ENCODE measurements around the gene CERS4. TPM values are rescaled to one million over a fixed set of nuclear protein-coding genes. Genes with fewer than 3 reads are reported as not detected.
A peak's percentile ranks its signal among the peaks of the same experiment; 100 is the strongest.
"Not testable (repeated sequence)": the region's sequence is repeated elsewhere in the genome, so short reads cannot be mapped to it uniquely, and the experiment has no call there.

Gene CERS4
- total and polyA plus RNA-seq, 11 donors = 11.1 to 37.7 (median 20.6) TPM

DNA sequence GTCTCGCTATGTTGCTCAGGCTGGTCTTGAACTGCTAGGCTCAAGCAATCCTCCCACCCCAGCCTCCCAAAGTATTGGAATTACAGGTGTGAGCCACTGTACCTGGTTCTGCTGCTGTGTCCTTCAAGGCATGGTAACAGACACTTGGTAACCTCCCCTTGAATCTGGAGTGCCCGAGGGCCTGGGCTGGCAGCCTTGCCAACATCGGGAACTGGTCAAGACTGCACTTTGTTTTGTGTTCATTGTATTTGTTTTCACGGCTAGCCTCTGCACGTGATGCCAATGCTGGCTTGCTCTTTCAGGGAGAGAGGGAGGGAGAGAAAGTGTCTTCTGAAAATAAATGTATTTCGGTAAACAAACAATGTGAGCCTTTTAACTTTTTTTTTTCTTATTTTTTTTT lies 12.0 kb downstream of the CERS4 start:
- Histone ChIP-seq H3K27ac (no peak overlapping the region), H3K4me3 (no peak overlapping the region), H3K27me3 (no peaks in the 10 kb centered on the region), H3K4me1 (peaks cover 0 to 23% (median 2%) of the 10 kb centered on the region in 12 donors), H3K36me3 (no peaks in the 10 kb centered on the region), H3K9me3 (no peaks in the 10 kb centered on the region)
- DNase-seq (no peak), ATAC-seq (no peak)
- no peak for TF ChIP-seq POLR2A (IDR thresholded peaks at IDR 0.05)
- TF ChIP-seq, protein P1, sequence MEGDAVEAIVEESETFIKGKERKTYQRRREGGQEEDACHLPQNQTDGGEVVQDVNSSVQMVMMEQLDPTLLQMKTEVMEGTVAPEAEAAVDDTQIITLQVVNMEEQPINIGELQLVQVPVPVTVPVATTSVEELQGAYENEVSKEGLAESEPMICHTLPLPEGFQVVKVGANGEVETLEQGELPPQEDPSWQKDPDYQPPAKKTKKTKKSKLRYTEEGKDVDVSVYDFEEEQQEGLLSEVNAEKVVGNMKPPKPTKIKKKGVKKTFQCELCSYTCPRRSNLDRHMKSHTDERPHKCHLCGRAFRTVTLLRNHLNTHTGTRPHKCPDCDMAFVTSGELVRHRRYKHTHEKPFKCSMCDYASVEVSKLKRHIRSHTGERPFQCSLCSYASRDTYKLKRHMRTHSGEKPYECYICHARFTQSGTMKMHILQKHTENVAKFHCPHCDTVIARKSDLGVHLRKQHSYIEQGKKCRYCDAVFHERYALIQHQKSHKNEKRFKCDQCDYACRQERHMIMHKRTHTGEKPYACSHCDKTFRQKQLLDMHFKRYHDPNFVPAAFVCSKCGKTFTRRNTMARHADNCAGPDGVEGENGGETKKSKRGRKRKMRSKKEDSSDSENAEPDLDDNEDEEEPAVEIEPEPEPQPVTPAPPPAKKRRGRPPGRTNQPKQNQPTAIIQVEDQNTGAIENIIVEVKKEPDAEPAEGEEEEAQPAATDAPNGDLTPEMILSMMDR (IDR thresholded peaks at IDR 0.05) = no peak
- intact Hi-C loops (cut with DNase I) = no loop called here
- WGBS, 4 donors = 56 to 62% (median 60%) methylated on average over 6 of the region's 6 CpGs

DNA sequence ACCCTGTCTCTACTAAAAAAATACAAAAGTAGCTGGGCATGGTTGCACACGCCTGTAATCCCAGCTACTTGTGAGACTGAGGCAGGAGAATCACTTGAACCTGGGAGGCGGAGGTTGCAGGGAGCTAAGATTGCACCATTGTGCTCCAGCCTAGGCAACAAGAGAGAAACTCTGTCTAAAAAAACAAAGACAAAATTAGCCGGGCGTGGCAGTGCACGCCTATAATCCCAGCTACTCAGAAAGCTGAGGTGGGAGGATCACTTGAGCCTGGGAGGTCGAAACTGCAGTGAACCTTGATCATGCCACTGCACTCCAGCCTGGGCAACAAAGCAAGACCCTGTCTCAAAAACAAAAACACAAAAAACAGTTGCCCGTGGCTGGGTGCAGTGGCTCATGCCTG lies 14.3 kb downstream of the CERS4 start:
- H3K4me3 ChIP-seq; H3K9me3 ChIP-seq; ATAC-seq; H3K27ac ChIP-seq; DNase-seq; H3K36me3 ChIP-seq; intact Hi-C loops (cut with DNase I); H3K27me3 ChIP-seq: not testable (repeated sequence)
- 70 to 93% (median 82%) methylated on average over 7 of the region's 7 CpGs for WGBS, 4 donors
- H3K4me1 ChIP-seq = peaks cover 0 to 23% (median 4%) of the 10 kb centered on the region in 12 donors

DNA sequence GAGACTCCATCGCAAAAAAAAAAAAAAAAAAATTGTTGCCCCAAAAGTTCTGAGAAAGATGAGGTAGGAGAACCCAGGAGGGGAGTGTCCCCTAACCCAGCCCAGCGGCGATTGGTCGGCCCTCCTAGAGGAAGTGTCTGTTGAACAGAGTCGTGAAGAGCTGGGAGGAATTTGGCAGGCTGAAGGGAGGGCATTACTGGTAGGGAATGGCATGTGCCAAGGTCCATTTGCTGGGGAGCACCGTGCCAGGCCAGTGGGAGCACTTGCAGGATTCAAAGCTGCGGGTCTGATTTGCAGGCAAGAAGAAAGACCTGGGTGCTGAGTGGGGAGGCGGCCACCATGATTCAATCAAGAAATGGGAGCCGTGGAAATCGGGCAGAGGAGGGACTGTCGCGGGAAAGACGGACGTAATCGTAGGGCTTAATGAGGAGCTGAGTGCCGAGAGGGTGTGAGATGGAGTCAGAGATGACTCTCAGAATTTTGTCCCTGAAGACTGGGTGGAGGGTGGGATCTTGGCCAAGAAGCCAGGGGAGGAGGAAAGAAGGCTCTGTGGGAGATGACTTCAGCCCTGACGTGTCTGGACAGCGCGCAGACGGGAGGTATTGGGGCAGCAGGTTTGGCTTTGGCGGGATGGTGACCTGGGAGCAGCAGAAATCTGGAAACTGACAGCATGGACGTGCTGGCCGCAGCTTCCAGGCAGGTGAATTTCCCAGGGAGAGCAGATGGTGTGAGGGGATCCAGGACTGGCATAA lies 15.4 kb downstream of the CERS4 start:
- WGBS, 4 donors = 48 to 61% (median 55%) methylated on average over 23 of the region's 23 CpGs
- ATAC-seq (peak; percentile 55 to 82 (median 78)), DNase-seq (peak in 4 of 5 donors; percentile 24 to 73 (median 52))
- H3K4me3 ChIP-seq = no peak overlapping the region
- no peaks in the 10 kb centered on the region for H3K27me3 ChIP-seq
- TF ChIP-seq, protein P1 (IDR thresholded peaks at IDR 0.05) = no peak
- peaks cover 0 to 23% (median 4%) of the 10 kb centered on the region in 12 donors for H3K4me1 ChIP-seq
- no peaks in the 10 kb centered on the region for H3K9me3 ChIP-seq
- H3K27ac ChIP-seq = peak overlapping the region in 3 of 12 donors; percentile 5 to 23 (median 12)
- intact Hi-C loops (cut with DNase I) = no loop called here
- H3K36me3 ChIP-seq = peaks cover 0 to 4% (median 0%) of the 10 kb centered on the region in 9 donors

DNA sequence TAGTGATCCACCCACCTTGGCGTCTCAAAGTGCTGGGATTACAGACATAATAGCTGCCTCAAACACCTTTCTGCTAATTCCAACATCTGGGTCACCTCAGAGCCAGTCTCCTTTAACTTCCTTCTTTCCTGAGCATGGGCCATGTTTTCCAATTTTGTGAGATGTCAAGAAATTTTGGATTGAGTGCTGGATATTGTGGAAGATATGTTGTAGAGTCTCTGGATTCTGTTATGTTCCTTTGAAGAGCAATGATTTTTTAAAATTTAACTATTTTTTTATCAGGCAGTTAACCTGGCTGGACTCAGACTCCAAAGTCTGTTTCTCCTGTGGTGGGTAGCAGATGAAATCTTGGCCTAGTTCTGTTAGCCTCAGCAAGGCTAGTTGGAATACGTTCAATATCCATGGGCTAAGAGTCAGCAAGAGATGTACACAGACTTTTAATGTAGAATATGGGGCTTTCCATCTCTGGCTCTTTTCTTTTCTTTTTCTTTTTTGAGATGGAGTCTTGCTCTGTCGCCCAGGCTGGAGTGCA lies 22.0 kb downstream of the CERS4 start:
- H3K4me3 ChIP-seq = no peak overlapping the region
- peaks cover 0 to 5% (median 0%) of the 10 kb centered on the region in 12 donors for H3K4me1 ChIP-seq
- TF ChIP-seq, protein P1 (IDR thresholded peaks at IDR 0.05) = no peak
- TF ChIP-seq POLR2A (IDR thresholded peaks at IDR 0.05) = no peak
- no peak for DNase-seq
- 65 to 99% (median 79%) methylated on average over 2 to 3 of the region's 3 CpGs for WGBS, 4 donors
- peaks cover 0 to 14% (median 0%) of the 10 kb centered on the region in 9 donors for H3K36me3 ChIP-seq
- ATAC-seq = no peak
- intact Hi-C loops (cut with DNase I) = no loop called here
- H3K9me3 ChIP-seq = peaks cover 0 to 21% (median 8%) of the 10 kb centered on the region in 12 donors
- no peak overlapping the region for H3K27ac ChIP-seq
- no peaks in the 10 kb centered on the region for H3K27me3 ChIP-seq
